ENCODE results near the gene PTOV1.

Gene PTOV1

GRCh38 chr19:49860336-49861102 is 9.6 kb downstream of the PTOV1 start:
- H3K4me3 ChIP-seq (ENCODE audit: low read length), result no peak overlapping the region
- TF ChIP-seq CTCF (conservative IDR thresholded peaks at IDR 0.05; ENCODE audit: low read length), result no peak
- DNase-seq (ENCODE audit: low read depth), result no peak

GRCh38 chr19:49861107-49861506 is 10.1 kb downstream of the PTOV1 start:
- TF ChIP-seq CTCF (conservative IDR thresholded peaks at IDR 0.05; ENCODE audit: low read length), result no peak
- DNase-seq (ENCODE audit: low read depth), result no peak

GRCh38 chr19:49861541-49862378 is 10.8 kb downstream of the PTOV1 start:
- no peak for TF ChIP-seq CTCF (conservative IDR thresholded peaks at IDR 0.05; ENCODE audit: low read length)
- no peak for DNase-seq (ENCODE audit: low read depth)
- H3K4me3 ChIP-seq (ENCODE audit: low read length), result no peak overlapping the region

More at GRCh38 chr19:49861107-49861506, 10.1 kb downstream of the PTOV1 start:
- no peak overlapping the region for H3K4me3 ChIP-seq (ENCODE audit: low read length)

GRCh38 chr19:49862391-49863253 is 11.7 kb downstream of the PTOV1 start:
- no peak overlapping the region for H3K4me3 ChIP-seq (ENCODE audit: low read length)
- peak; percentile 10; the same call in 1 of the 2 replicates for TF ChIP-seq CTCF (conservative IDR thresholded peaks at IDR 0.05; ENCODE audit: low read length)
- DNase-seq (ENCODE audit: low read depth), result no peak

GRCh38 chr19:49863254-49863934 is 12.4 kb downstream of the PTOV1 start:
- H3K4me3 ChIP-seq (ENCODE audit: low read length), result no peak overlapping the region
- TF ChIP-seq CTCF (conservative IDR thresholded peaks at IDR 0.05; ENCODE audit: low read length), result no peak
- no peak for DNase-seq (ENCODE audit: low read depth)

GRCh38 chr19:49863935-49864320 is 13.0 kb downstream of the PTOV1 start:
- no peak for DNase-seq (ENCODE audit: low read depth)
- H3K4me3 ChIP-seq (ENCODE audit: low read length), result no peak overlapping the region
- TF ChIP-seq CTCF (conservative IDR thresholded peaks at IDR 0.05; ENCODE audit: low read length), result no peak
